Fibroblast of lung (primary cell): ENCODE data around the gene DIPK1B.

ENCODE experiments used
- CTCF ChIP-seq, 2 donors: IDR thresholded peaks in 1 of 2; conservative IDR thresholded peaks in 1 of 2; 1 replicate in 1 of 2; 2 replicates in 1 of 2; pipeline ENCODE4 v1.5.1; 2011 to 2012; ENCODE audit warnings: low read length in 2 of 2, control low read depth in 1 of 2, inconsistent platforms in 1 of 2, low read depth in 1 of 2, mild to moderate bottlenecking in 1 of 2
- EZH2 ChIP-seq: IDR thresholded peaks from 2 replicates; pipeline ENCODE4 v1.5.1; 2012; ENCODE audit warnings: low read length, control low read depth, mild to moderate bottlenecking; ENCODE audit errors: missing control alignments

- TF ChIP-seq CTCF (conservative IDR thresholded peaks at IDR 0.05 in 1 of 2, IDR thresholded peaks at IDR 0.05 in 1 of 2; ENCODE audit: low read depth in 1 of 2, low read length in 2 of 2) (no peak), EZH2 (no peak)
Measured at GRCh38 chr9:136756134-136756438, 43.7 kb downstream of the DIPK1B start.
